Progenitor cell of endocrine pancreas (in vitro differentiated cells): ENCODE data around the gene MAML2. TPM values are rescaled to one million over a fixed set of nuclear protein-coding genes. Genes with fewer than 3 reads are reported as not detected.

ENCODE experiments used
- DNase-seq: peaks from one replicate; pipeline ENCODE4 v3.0.0; 2021; ENCODE audit warnings: low spot score; ENCODE audit not compliant: unreplicated experiment
- H3K27ac Mint-ChIP-seq: 2 replicates; pipeline ENCODE4 v1.8.0; 2021; ENCODE audit warnings: mild to moderate bottlenecking, moderate library complexity, mixed read lengths
- H3K27me3 Mint-ChIP-seq: 2 replicates; pipeline ENCODE4 v1.8.0; 2021; ENCODE audit warnings: mixed read lengths
- H3K36me3 Mint-ChIP-seq: 2 replicates; pipeline ENCODE4 v1.8.0; 2022; ENCODE audit warnings: mixed read lengths; ENCODE audit not compliant: insufficient read depth
- H3K4me1 Mint-ChIP-seq: 2 replicates; pipeline ENCODE4 v1.8.0; 2021; ENCODE audit warnings: low read depth, mixed read lengths
- H3K4me3 Mint-ChIP-seq: 2 replicates; pipeline ENCODE4 v1.8.0; 2021; ENCODE audit warnings: low read depth, mild to moderate bottlenecking, moderate library complexity, mixed read lengths
- H3K9me3 Mint-ChIP-seq: 2 replicates; pipeline ENCODE4 v1.8.0; 2021; ENCODE audit warnings: low read depth, mixed read lengths
- CTCF ChIP-seq: fragments of 200-600 bp; sonication (generic); IDR thresholded peaks from one replicate; pipeline ENCODE4 v1.5.0; 2021; ENCODE audit warnings: antibody characterized with exemption, mild to moderate bottlenecking; ENCODE audit not compliant: unreplicated experiment
- microRNA-seq: library from miRNA; unstranded; fragments of <30 nt; microRNA quantifications from one replicate; pipeline ENCODE4 v1.1.0, GENCODE V29; 2020; ENCODE audit warnings: borderline number of aligned reads; ENCODE audit not compliant: unreplicated experiment
- total RNA-seq: library from RNA; stranded (reverse); gene quantifications from 2 replicates; pipeline ENCODE4 v1.2.1, GENCODE V29; 2021

MAML2 gene
- total RNA-seq, 1 donor from 2014 or later, result 17.6 TPM

- Mint-ChIP-seq H3K9me3 (peaks cover 24% of the 10 kb centered on the region), H3K4me3 (no peak overlapping the region), H3K4me1 (peaks cover 2% of the 10 kb centered on the region), H3K27ac (no peak overlapping the region), H3K36me3 (no peaks in the 10 kb centered on the region), H3K27me3 (no peaks in the 10 kb centered on the region)
- TF ChIP-seq CTCF, result no peak
- no peak for DNase-seq
Measured at GRCh38 chr11:95930948-95931347, 412.0 kb downstream of the MAML2 start.

- no peak overlapping the region for H3K4me3 Mint-ChIP-seq
- H3K27ac Mint-ChIP-seq, result no peak overlapping the region
- DNase-seq, result no peak
- H3K4me1 Mint-ChIP-seq, result peaks cover 21% of the 10 kb centered on the region
- H3K27me3 Mint-ChIP-seq, result no peaks in the 10 kb centered on the region
- no peaks in the 10 kb centered on the region for H3K36me3 Mint-ChIP-seq
- peaks cover 8% of the 10 kb centered on the region for H3K9me3 Mint-ChIP-seq
- no peak for TF ChIP-seq CTCF
Measured at GRCh38 chr11:95926726-95927125, 416.3 kb downstream of the MAML2 start.

Small RNA genes lying within 50 kb of the gene (microRNA-seq; reads per million reads assigned to microRNA genes)
- gene MIR1260B, result 4.2 reads per million

Other genes with a start within 250 kb of the MAML2 start
- gene CCDC82, start 46.7 kb upstream of the MAML2 start, total RNA-seq, result 25.9 and 26.3 TPM in 2 replicates
- gene JRKL, start 46.8 kb upstream of the MAML2 start, total RNA-seq, result 10.6 TPM in 2 replicates